SK-N-SH (cell line): ENCODE data around the gene SLC6A9. TPM values are rescaled to one million over a fixed set of nuclear protein-coding genes. Genes with fewer than 3 reads are reported as not detected.

ENCODE experiments used
- CTCF ChIA-PET: fragments of 300-600, 350-600 bp; formaldehyde crosslinking; extraction: SDS; loops from one replicate; lab custom pipeline; 2021; lab: Yijun Ruan, JAX
- POLR2A ChIA-PET: fragments of 350-600 bp; sonication (Branson Sonifier 250); formaldehyde crosslinking; extraction: SDS; loops from one replicate; lab custom pipeline; 2020; ENCODE audit warnings: antibody characterized with exemption, inconsistent platforms; lab: Yijun Ruan, JAX
- DNase-seq: peaks from one replicate; pipeline ENCODE4 v3.0.0; 2012
- H2AFZ ChIP-seq: fragments of 200-600 bp; sonication (generic); 2 replicates; pipeline ENCODE4 v1.8.1; 2016; ENCODE audit warnings: antibody characterized with exemption, mild to moderate bottlenecking, low read depth
- H3F3A ChIP-seq: fragments of 200-600 bp; sonication (generic); replicated peaks from 2 replicates; pipeline ENCODE3; 2016; ENCODE audit warnings: antibody characterized with exemption, mild to moderate bottlenecking; ENCODE audit not compliant: insufficient read depth
- H3K27ac ChIP-seq, 2 experiments: fragments of 200-500 bp in 1 of 2; fragments of 200-600 bp in 1 of 2; sonication (Bioruptor generic) in 1 of 2; sonication (generic), shearing (Covaris generic) in 1 of 2; 2 replicates each; pipeline versions ENCODE4 v1.5.1 to v1.6.1; 2014 to 2016; ENCODE audit warnings: low read depth in 2 of 2, inconsistent platforms in 1 of 2, low read length in 1 of 2, mild to moderate bottlenecking in 1 of 2, mixed read lengths in 1 of 2
- H3K27me3 ChIP-seq: fragments of 200-600 bp; sonication (generic), shearing (Covaris generic); 2 replicates; pipeline ENCODE4 v1.6.1; 2016; ENCODE audit warnings: mixed run types; ENCODE audit not compliant: insufficient read depth
- H3K36me3 ChIP-seq, 2 experiments: fragments of 200-500 bp in 1 of 2; fragments of 200-600 bp in 1 of 2; sonication (Bioruptor generic) in 1 of 2; sonication (generic) in 1 of 2; replicated peaks in 1 of 2; 2 replicates each; pipeline versions ENCODE3 to v1.5.1; 2014 to 2016; ENCODE audit warnings: low read length in 1 of 2, mild to moderate bottlenecking in 1 of 2; ENCODE audit not compliant: insufficient read depth in 2 of 2, control insufficient read depth in 1 of 2
- H3K4me1 ChIP-seq, 2 experiments: fragments of 200-500 bp in 1 of 2; fragments of 200-600 bp in 1 of 2; sonication (Bioruptor generic) in 1 of 2; sonication (generic), shearing (Covaris generic) in 1 of 2; 2 replicates each; pipeline versions ENCODE4 v1.5.1 to v1.6.1; 2014 to 2016; ENCODE audit warnings: low read depth in 1 of 2, low read length in 1 of 2, mixed run types in 1 of 2; ENCODE audit not compliant: insufficient read depth in 2 of 2, control insufficient read depth in 1 of 2
- H3K4me2 ChIP-seq: fragments of 200-600 bp; sonication (generic), shearing (Covaris generic); 2 replicates; pipeline ENCODE4 v1.6.1; 2017; ENCODE audit warnings: mixed run types
- H3K4me3 ChIP-seq, 2 experiments: fragments of 200-500 bp in 1 of 2; fragments of 200-600 bp in 1 of 2; sonication (Bioruptor generic) in 1 of 2; sonication (generic), shearing (Covaris generic) in 1 of 2; 2 replicates each; pipeline versions ENCODE4 v1.5.1 to v1.8.1; 2014 to 2016; ENCODE audit warnings: low read depth in 2 of 2, inconsistent platforms in 1 of 2, low read length in 1 of 2, mild to moderate bottlenecking in 1 of 2, mixed read lengths in 1 of 2, moderate library complexity in 1 of 2
- H3K79me2 ChIP-seq: fragments of 200-600 bp; sonication (generic); 2 replicates; pipeline ENCODE4 v1.8.1; 2017; ENCODE audit warnings: mild to moderate bottlenecking; ENCODE audit not compliant: insufficient read depth
- H3K9ac ChIP-seq: fragments of 200-600 bp; sonication (generic); 2 replicates; pipeline ENCODE4 v1.6.1; 2017; ENCODE audit warnings: mixed run types
- H3K9me2 ChIP-seq: fragments of 200-600 bp; sonication (generic); 2 replicates; pipeline ENCODE4 v1.6.1; 2017; ENCODE audit warnings: mixed run types
- H3K9me3 ChIP-seq: fragments of 200-600 bp; sonication (generic); 2 replicates; pipeline ENCODE4 v1.6.1; 2017; ENCODE audit warnings: mixed run types, mild to moderate bottlenecking, moderate library complexity
- H4K20me1 ChIP-seq: fragments of 200-600 bp; sonication (generic); 2 replicates; pipeline ENCODE4 v1.6.1; 2017; ENCODE audit warnings: mild to moderate bottlenecking, mixed run types; ENCODE audit not compliant: insufficient read depth
- RFX5 ChIP-seq: IDR thresholded peaks from 2 replicates; pipeline ENCODE4 v1.6.1; 2012; ENCODE audit warnings: mild to moderate bottlenecking, improper control_type of control experiment, low read length
- TCF12 ChIP-seq: IDR thresholded peaks from 2 replicates; pipeline ENCODE4 v1.4.0; 2012
- WGBS: methylation state at CpG from one replicate; pipeline ENCODE4 v1.1.6; 2017; ENCODE audit warnings: low lambda C conversion rate; 5-methylcytosine and 5-hydroxymethylcytosine counted together
- polyA plus RNA-seq, 3 experiments: library from polyadenylated mRNA; depleted of rRNA; stranded (reverse); fragments of >200 nt; gene quantifications; 2 replicates each; pipeline ENCODE4 v1.2.3, GENCODE V29; 2012
- TF ChIP-seq, protein P1 (sequence below): IDR thresholded peaks from 2 replicates; pipeline ENCODE4 v1.4.0; 2012; ENCODE audit warnings: low read depth, borderline replicate concordance
- TF ChIP-seq, protein P2 (sequence below): IDR thresholded peaks from 2 replicates; pipeline ENCODE4 v1.6.1; 2012; ENCODE audit warnings: mild to moderate bottlenecking, low read depth, low read length, moderate library complexity

SLC6A9 gene
- polyA plus RNA-seq, 1 of the 3 experiments (the other 2 are of a cell fraction): 3.9 TPM

DNA sequence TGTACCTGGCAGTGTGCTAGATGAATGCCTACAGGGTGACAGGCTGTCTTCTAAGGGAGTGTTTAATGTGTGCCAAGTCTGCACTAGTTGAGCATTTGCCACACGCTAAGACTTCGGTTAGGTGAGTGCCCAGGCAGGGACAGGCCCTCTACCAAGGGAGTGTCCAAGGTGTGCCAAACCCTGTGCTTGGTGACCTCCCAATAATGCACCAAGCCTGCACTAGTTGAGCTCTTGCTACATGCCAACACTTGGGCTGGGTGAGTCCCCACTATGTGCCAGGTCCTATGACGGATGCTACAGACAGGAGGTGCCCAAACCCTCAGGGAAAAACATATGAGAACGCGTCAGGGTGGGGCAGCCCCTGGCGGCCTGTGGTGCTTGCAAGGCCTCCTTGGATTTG, 10.8 kb downstream of the SLC6A9 start:
- WGBS: 80% methylated on average over 5 of the region's 6 CpGs
- Histone ChIP-seq H3K9ac (no peak overlapping the region), H3K9me2 (no peaks in the 10 kb centered on the region), H2AFZ (no peak overlapping the region), H3K4me1 (peaks cover 0 to 14% of the 10 kb centered on the region in 2 experiments; a peak in 1 of 4 replicates), H3F3A (no peaks in the 10 kb centered on the region), H3K79me2 (no peaks in the 10 kb centered on the region), H3K9me3 (no peaks in the 10 kb centered on the region), H3K27ac (no peak overlapping the region), H4K20me1 (no peaks in the 10 kb centered on the region), H3K4me3 (no peak overlapping the region), H3K36me3 (no peaks in the 10 kb centered on the region), H3K27me3 (no peaks in the 10 kb centered on the region), H3K4me2 (no peak overlapping the region)
- no peak for DNase-seq
- CTCF ChIA-PET: interaction anchor here (1.1 to 25.6 kb wide), 5 partner anchors 10 to 27 kb away, joined by 3 to 598 read pairs (median 7); partner anchors contain the start of genes CCDC24 and SLC6A9
- TF ChIP-seq, protein P1, sequence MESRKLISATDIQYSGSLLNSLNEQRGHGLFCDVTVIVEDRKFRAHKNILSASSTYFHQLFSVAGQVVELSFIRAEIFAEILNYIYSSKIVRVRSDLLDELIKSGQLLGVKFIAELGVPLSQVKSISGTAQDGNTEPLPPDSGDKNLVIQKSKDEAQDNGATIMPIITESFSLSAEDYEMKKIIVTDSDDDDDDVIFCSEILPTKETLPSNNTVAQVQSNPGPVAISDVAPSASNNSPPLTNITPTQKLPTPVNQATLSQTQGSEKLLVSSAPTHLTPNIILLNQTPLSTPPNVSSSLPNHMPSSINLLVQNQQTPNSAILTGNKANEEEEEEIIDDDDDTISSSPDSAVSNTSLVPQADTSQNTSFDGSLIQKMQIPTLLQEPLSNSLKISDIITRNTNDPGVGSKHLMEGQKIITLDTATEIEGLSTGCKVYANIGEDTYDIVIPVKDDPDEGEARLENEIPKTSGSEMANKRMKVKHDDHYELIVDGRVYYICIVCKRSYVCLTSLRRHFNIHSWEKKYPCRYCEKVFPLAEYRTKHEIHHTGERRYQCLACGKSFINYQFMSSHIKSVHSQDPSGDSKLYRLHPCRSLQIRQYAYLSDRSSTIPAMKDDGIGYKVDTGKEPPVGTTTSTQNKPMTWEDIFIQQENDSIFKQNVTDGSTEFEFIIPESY: no peak
- no peak for TF ChIP-seq RFX5
- TF ChIP-seq, protein P2, sequence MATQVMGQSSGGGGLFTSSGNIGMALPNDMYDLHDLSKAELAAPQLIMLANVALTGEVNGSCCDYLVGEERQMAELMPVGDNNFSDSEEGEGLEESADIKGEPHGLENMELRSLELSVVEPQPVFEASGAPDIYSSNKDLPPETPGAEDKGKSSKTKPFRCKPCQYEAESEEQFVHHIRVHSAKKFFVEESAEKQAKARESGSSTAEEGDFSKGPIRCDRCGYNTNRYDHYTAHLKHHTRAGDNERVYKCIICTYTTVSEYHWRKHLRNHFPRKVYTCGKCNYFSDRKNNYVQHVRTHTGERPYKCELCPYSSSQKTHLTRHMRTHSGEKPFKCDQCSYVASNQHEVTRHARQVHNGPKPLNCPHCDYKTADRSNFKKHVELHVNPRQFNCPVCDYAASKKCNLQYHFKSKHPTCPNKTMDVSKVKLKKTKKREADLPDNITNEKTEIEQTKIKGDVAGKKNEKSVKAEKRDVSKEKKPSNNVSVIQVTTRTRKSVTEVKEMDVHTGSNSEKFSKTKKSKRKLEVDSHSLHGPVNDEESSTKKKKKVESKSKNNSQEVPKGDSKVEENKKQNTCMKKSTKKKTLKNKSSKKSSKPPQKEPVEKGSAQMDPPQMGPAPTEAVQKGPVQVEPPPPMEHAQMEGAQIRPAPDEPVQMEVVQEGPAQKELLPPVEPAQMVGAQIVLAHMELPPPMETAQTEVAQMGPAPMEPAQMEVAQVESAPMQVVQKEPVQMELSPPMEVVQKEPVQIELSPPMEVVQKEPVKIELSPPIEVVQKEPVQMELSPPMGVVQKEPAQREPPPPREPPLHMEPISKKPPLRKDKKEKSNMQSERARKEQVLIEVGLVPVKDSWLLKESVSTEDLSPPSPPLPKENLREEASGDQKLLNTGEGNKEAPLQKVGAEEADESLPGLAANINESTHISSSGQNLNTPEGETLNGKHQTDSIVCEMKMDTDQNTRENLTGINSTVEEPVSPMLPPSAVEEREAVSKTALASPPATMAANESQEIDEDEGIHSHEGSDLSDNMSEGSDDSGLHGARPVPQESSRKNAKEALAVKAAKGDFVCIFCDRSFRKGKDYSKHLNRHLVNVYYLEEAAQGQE: no peak
- POLR2A ChIA-PET: no interaction called here

DNA sequence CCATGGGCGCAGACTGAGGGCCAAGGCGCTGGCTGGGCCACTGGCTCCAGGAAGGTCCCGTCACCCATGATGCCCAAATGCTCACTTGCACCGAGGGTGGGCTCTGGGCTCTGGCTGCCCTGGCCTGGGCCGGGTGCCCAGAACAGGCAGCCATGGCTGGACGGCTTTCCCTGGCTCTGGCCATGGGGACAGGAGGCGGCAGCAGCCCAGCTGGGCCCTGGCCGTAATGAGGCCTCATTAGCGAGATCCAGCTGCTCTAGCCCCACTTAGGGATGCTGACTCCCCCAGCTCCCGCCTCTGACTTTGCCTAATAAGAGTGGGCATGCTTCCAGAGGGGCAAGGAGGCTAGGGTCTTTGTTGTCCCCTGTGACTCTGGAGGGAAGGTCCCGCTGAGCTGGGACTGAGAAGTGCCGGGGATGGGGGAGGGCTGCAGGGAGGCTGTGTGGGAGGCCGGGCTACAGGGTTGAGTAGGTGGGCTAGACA, 11.8 kb downstream of the SLC6A9 start:
- POLR2A ChIA-PET: no interaction called here
- Histone ChIP-seq H3K79me2 (no peaks in the 10 kb centered on the region), H3K9me2 (no peaks in the 10 kb centered on the region), H3K4me2 (no peak overlapping the region), H3K27me3 (no peaks in the 10 kb centered on the region), H3K36me3 (no peaks in the 10 kb centered on the region), H2AFZ (no peak overlapping the region), H3K4me3 (no peak overlapping the region), H4K20me1 (no peaks in the 10 kb centered on the region), H3K4me1 (peaks cover 0 to 7% of the 10 kb centered on the region in 2 experiments; a peak in 1 of 4 replicates), H3K9me3 (no peaks in the 10 kb centered on the region), H3F3A (no peaks in the 10 kb centered on the region), H3K27ac (no peak overlapping the region), H3K9ac (no peak overlapping the region)
- 92% methylated on average over 9 of the region's 13 CpGs for WGBS
- CTCF ChIA-PET: interaction anchor here (1.1 to 25.6 kb wide), 3 partner anchors 11 to 28 kb away, joined by 3 to 598 read pairs (median 14); partner anchors contain the start of genes CCDC24 and SLC6A9
- no peak for DNase-seq
- TF ChIP-seq TCF12: no peak
- TF ChIP-seq, protein P1: no peak
- TF ChIP-seq, all 33 proteins: peak for 0
